SK-N-MC (cell line): ENCODE measurements around the gene BMP10.

Experiments used
- DNase-seq: peaks from one replicate; pipeline ENCODE4 v3.0.0-alpha.2; 2011; ENCODE audit warnings: low read depth, low spot score
- H3K27ac ChIP-seq: fragments of 200-600 bp; sonication (generic); 2 replicates; pipeline ENCODE4 v1.5.1; 2016; ENCODE audit warnings: mixed run types
- H3K36me3 ChIP-seq: fragments of 200-600 bp; sonication (generic); 2 replicates; pipeline ENCODE4 v1.6.1; 2017; ENCODE audit warnings: antibody characterized with exemption, low read length, mixed read lengths; ENCODE audit not compliant: insufficient read depth
- H3K4me3 ChIP-seq: fragments of 200-600 bp; sonication (generic); 2 replicates; pipeline ENCODE4 v1.5.1; 2016
- H3K9ac ChIP-seq: fragments of 200-600 bp; sonication (generic); 2 replicates; pipeline ENCODE4 v1.8.0; 2017; ENCODE audit warnings: mixed run types, mixed read lengths; ENCODE audit not compliant: insufficient read length
- H3K9me3 ChIP-seq: fragments of 200-600 bp; sonication (generic); 2 replicates; pipeline ENCODE4 v1.6.1; 2017; ENCODE audit warnings: low read depth, mild to moderate bottlenecking, antibody characterized with exemption, low read length, moderate library complexity, mixed read lengths
- EZH2 ChIP-seq: fragments of 200-600 bp; sonication (generic); IDR thresholded peaks from one replicate; pipeline ENCODE4 v1.6.1; 2017; ENCODE audit warnings: antibody characterized with exemption
- FOXP2 ChIP-seq: optimal IDR thresholded peaks from 2 replicates; pipeline ENCODE3; 2011; ENCODE audit warnings: mild to moderate bottlenecking, moderate library complexity; ENCODE audit not compliant: insufficient read depth; ENCODE audit errors: extremely low read length, control extremely low read depth
- POLR2AphosphoS5 ChIP-seq: IDR thresholded peaks from 2 replicates; pipeline ENCODE4 v1.6.1; 2012; ENCODE audit warnings: mild to moderate bottlenecking, low read depth, low read length, borderline replicate concordance

BMP10 gene

GRCh38 chr2:68880213-68880612 lies 9.0 kb upstream of the BMP10 start:
- Histone ChIP-seq H3K27ac (no peak overlapping the region), H3K9ac (no peak overlapping the region), H3K4me3 (no peak overlapping the region), H3K36me3 (no peaks in the 10 kb centered on the region), H3K9me3 (no peaks in the 10 kb centered on the region)
- no peak for DNase-seq
- TF ChIP-seq POLR2AphosphoS5 (no peak), FOXP2 (no peak)

GRCh38 chr2:68879296-68879695 lies 8.1 kb upstream of the BMP10 start:
- Histone ChIP-seq H3K36me3 (no peaks in the 10 kb centered on the region), H3K9ac (no peak overlapping the region), H3K4me3 (no peak overlapping the region), H3K9me3 (no peaks in the 10 kb centered on the region), H3K27ac (no peak overlapping the region)
- no peak for DNase-seq
- TF ChIP-seq POLR2AphosphoS5, result no peak
- no peak for TF ChIP-seq EZH2
- TF ChIP-seq FOXP2, result no peak

GRCh38 chr2:68878753-68879152 lies 7.6 kb upstream of the BMP10 start:
- no peaks in the 10 kb centered on the region for H3K9me3 ChIP-seq
- H3K4me3 ChIP-seq, result no peak overlapping the region
- H3K36me3 ChIP-seq, result no peaks in the 10 kb centered on the region
- H3K9ac ChIP-seq, result no peak overlapping the region
- TF ChIP-seq POLR2AphosphoS5 (no peak), FOXP2 (no peak), EZH2 (no peak)
- no peak overlapping the region for H3K27ac ChIP-seq
- no peak for DNase-seq

GRCh38 chr2:68878071-68878711 lies 7.0 kb upstream of the BMP10 start:
- no peak overlapping the region for H3K9ac ChIP-seq
- TF ChIP-seq FOXP2 (no peak), POLR2AphosphoS5 (no peak), EZH2 (no peak)
- no peak for DNase-seq
- no peaks in the 10 kb centered on the region for H3K9me3 ChIP-seq
- H3K36me3 ChIP-seq, result no peaks in the 10 kb centered on the region
- no peak overlapping the region for H3K27ac ChIP-seq
- no peak overlapping the region for H3K4me3 ChIP-seq

DNA sequence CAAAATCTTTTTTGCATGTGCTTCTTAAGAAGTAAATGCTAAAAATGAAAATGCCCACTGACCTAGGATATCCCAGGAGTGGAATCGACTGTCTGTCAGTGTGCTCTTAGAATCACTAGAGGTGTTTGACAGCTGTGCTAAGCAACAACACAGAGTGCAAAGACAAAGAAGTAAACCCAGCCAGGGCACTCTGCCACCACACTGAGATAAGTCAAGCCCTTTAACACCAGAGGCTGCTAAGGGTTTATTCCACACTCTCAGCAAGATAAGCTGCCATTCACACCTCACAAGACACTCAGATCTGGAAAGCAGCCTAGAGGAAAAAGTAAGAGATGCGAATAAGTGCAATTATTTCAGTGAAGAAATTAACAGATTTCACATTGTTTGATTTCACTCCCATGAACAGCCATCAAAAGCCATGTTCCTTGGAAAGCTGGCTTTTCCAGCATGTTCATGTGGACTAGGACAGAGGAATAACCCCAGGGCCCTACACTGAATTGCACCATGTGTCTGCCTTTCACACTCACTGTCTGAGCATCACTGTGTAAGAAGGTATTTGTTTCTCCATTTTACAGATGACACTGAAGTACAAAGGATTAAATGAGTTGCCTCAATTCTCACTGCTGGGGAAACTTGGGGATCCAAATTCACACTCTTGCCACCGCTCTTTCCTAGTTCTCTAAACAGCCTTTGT lies 6.0 kb upstream of the BMP10 start:
- H3K9me3 ChIP-seq, result no peaks in the 10 kb centered on the region
- H3K27ac ChIP-seq, result no peak overlapping the region
- DNase-seq, result no peak
- TF ChIP-seq EZH2 (no peak), FOXP2 (no peak), POLR2AphosphoS5 (no peak)
- no peak overlapping the region for H3K9ac ChIP-seq
- no peak overlapping the region for H3K4me3 ChIP-seq
- H3K36me3 ChIP-seq, result no peaks in the 10 kb centered on the region

DNA sequence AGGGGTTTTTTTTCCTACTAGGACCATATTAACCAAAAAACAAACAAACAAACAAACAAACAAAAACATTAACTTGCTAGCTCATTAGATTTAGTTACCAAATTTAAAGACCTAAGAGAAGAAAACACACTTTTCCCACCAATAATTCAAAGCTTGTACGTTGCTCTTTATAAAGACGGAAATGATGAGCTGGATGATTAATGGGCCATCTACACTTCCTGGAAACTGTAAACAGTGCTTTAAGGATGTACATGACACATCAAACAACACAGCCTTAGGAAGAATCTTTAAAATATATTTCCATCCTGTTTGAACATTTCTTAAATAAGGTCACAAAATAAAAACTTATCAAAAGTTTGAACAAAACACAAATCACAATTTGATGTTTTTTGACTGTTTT lies 982 bp downstream of the BMP10 start:
- no peak overlapping the region for H3K4me3 ChIP-seq

GRCh38 chr2:68865108-68865507 lies 6.1 kb downstream of the BMP10 start:
- H3K27ac ChIP-seq, result no peak overlapping the region

More for the DNA sequence above, 982 bp downstream of the BMP10 start:
- no peak for DNase-seq
- no peaks in the 10 kb centered on the region for H3K9me3 ChIP-seq
- TF ChIP-seq POLR2AphosphoS5, result no peak
- TF ChIP-seq EZH2, result no peak
- no peak for TF ChIP-seq FOXP2
- no peak overlapping the region for H3K27ac ChIP-seq
- H3K36me3 ChIP-seq, result no peaks in the 10 kb centered on the region
- no peak overlapping the region for H3K9ac ChIP-seq

DNA sequence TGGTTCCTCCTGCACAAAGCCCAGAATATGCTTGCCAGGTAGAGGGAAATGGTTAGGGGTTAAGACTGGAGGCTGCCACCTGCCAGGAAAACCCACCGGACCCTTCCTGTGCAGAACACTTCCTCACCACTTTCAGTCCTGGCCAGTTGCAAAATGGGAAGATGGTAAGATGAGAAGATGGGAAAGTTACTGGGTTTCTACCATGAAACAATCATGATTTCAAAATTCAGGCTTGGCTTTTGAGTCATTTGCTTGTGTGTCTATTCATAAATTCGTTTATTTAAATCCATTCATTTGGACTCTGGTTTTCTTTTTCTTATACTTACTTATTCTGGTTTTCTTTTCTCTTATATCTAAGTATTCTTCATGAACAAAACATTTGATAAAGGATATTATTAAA lies 7.2 kb downstream of the BMP10 start:
- Histone ChIP-seq H3K36me3 (no peaks in the 10 kb centered on the region), H3K9me3 (no peaks in the 10 kb centered on the region), H3K27ac (no peak overlapping the region), H3K9ac (no peak overlapping the region), H3K4me3 (no peak overlapping the region)
- DNase-seq, result no peak
- no peak for TF ChIP-seq POLR2AphosphoS5
- TF ChIP-seq FOXP2, result no peak
- TF ChIP-seq EZH2, result no peak

More at GRCh38 chr2:68865108-68865507, 6.1 kb downstream of the BMP10 start:
- DNase-seq, result no peak
- TF ChIP-seq FOXP2 (no peak), EZH2 (no peak), POLR2AphosphoS5 (no peak)
- Histone ChIP-seq H3K9ac (no peak overlapping the region), H3K36me3 (no peaks in the 10 kb centered on the region), H3K9me3 (no peaks in the 10 kb centered on the region), H3K4me3 (no peak overlapping the region)

- no peak overlapping the region for H3K4me3 ChIP-seq
- TF ChIP-seq EZH2, result no peak
- TF ChIP-seq FOXP2, result no peak
- no peak for TF ChIP-seq POLR2AphosphoS5
- H3K36me3 ChIP-seq, result no peaks in the 10 kb centered on the region
- no peak overlapping the region for H3K27ac ChIP-seq
- no peak overlapping the region for H3K9ac ChIP-seq
- no peaks in the 10 kb centered on the region for H3K9me3 ChIP-seq
- no peak for DNase-seq
Observed at GRCh38 chr2:68862889-68863288, 8.3 kb downstream of the BMP10 start.
